K562 (cell line): ENCODE results near the gene PPP1R12B. TPM values are rescaled to one million over a fixed set of nuclear protein-coding genes. Genes with fewer than 3 reads are reported as not detected.
A peak's percentile ranks its signal among the peaks of the same experiment; 100 is the strongest.

ENCODE experiments used
- ARID4B ChIP-seq: sonication (generic); formaldehyde crosslinking; IDR thresholded peaks from 2 replicates; pipeline ENCODE4 v1.8.0; 2022; ENCODE audit warnings: mild to moderate bottlenecking, missing genetic modification reagents
- JUNB ChIP-seq: fragments of 450-650 bp; formaldehyde crosslinking; conservative IDR thresholded peaks from 2 replicates; pipeline ENCODE4 v1.4.0; 2020; ENCODE audit warnings: mild to moderate bottlenecking
- NCOA1 ChIP-seq: fragments of 450-650 bp; IDR thresholded peaks from 2 replicates; pipeline ENCODE4 v1.6.1; 2016; ENCODE audit warnings: low read depth
- NFIC ChIP-seq: fragments of 450-650 bp; IDR thresholded peaks from 2 replicates; pipeline ENCODE4 v1.6.1; 2017; ENCODE audit warnings: mild to moderate bottlenecking, inconsistent platforms
- NR2C1 ChIP-seq, 2 experiments: fragments of 450-650 bp; IDR thresholded peaks; 2 replicates each; pipeline ENCODE4 v1.6.1; 2017; ENCODE audit warnings: mild to moderate bottlenecking in 2 of 2, antibody characterized with exemption in 1 of 2, inconsistent platforms in 1 of 2, missing compliant biosample characterization in 1 of 2, missing genetic modification characterization in 1 of 2
- PCBP2 ChIP-seq: fragments of 200-400 bp; formaldehyde crosslinking; IDR thresholded peaks from 2 replicates; pipeline ENCODE4 v1.6.1; 2018; ENCODE audit warnings: low read length, low read depth, mild to moderate bottlenecking, moderate library complexity; ENCODE audit not compliant: poor library complexity, severe bottlenecking
- POLR2B ChIP-seq: fragments of 450-650 bp; IDR thresholded peaks from 2 replicates; pipeline ENCODE4 v1.6.1; 2018; ENCODE audit warnings: low read depth; ENCODE audit not compliant: partially characterized antibody
- RERE ChIP-seq: sonication (generic); formaldehyde crosslinking; IDR thresholded peaks from 2 replicates; pipeline ENCODE4 v1.8.0; 2023; ENCODE audit warnings: missing genetic modification reagents, mild to moderate bottlenecking, borderline replicate concordance
- RNF219 ChIP-seq: fragments of 250-450 bp; sonication (Bioruptor Pico); IDR thresholded peaks from 2 replicates; pipeline ENCODE4 v1.5.0; 2022; ENCODE audit warnings: mild to moderate bottlenecking
- THRB ChIP-seq: fragments of 450-650 bp; formaldehyde crosslinking; conservative IDR thresholded peaks from 2 replicates; pipeline ENCODE4 v1.4.0; 2022; ENCODE audit warnings: mild to moderate bottlenecking, missing genetic modification characterization
- YY1 ChIP-seq, 3 experiments: IDR thresholded peaks; 2 replicates each; pipeline ENCODE4 v1.6.1; 2011; ENCODE audit warnings: low read length in 2 of 3, mild to moderate bottlenecking in 2 of 3, moderate library complexity in 2 of 3, borderline replicate concordance in 1 of 3, control low read depth in 1 of 3, low read depth in 1 of 3; ENCODE audit not compliant: insufficient read depth in 3 of 3, insufficient replicate concordance in 2 of 3, control insufficient read depth in 1 of 3, insufficient read length in 1 of 3; ENCODE audit errors: extremely low read depth in 1 of 3
- ZNF507 ChIP-seq: conservative IDR thresholded peaks from 2 replicates; pipeline ENCODE4 v1.6.1; 2017; ENCODE audit warnings: missing genetic modification characterization, missing compliant biosample characterization
- ZNF644 ChIP-seq: fragments of 200-800 bp; sonication (Bioruptor generic); IDR thresholded peaks from 2 replicates; pipeline ENCODE4 v1.6.1; 2016; ENCODE audit warnings: low read depth, missing genetic modification characterization, missing compliant biosample characterization
- ZNF717 ChIP-seq: fragments of 250-450 bp; sonication (Bioruptor Pico); IDR thresholded peaks from 2 replicates; pipeline ENCODE4 v1.5.0; 2021
- polyA plus RNA-seq, 8 experiments: library from polyadenylated mRNA; depleted of rRNA in 4 of 8; stranded (reverse) in 5 of 8; unstranded in 3 of 8; fragments of >200 nt; fragmentation: Nextera tagmentation in 2 of 8; fragmentation: Illumina TruSeq in 1 of 8; extraction: Ambion mirVana in 2 of 8; extraction: Trizol in 1 of 8; gene quantifications; 2 replicates each; pipeline versions ENCODE4 v1.2.1 to v1.2.3, GENCODE V29; 2011 to 2014; ENCODE audit warnings: inconsistent platforms in 1 of 8, missing spikeins in 1 of 8
- total RNA-seq, 7 experiments: library from RNA; depleted of rRNA in 6 of 7; stranded (reverse); fragments of >200 nt in 6 of 7; fragmentation: Illumina TruSeq in 2 of 7; extraction: Trizol in 2 of 7; gene quantifications; 2 replicates each; pipeline versions ENCODE4 v1.2.1 to v1.2.3, GENCODE V29; 2011 to 2021; ENCODE audit warnings: low replicate concordance in 1 of 7

Gene PPP1R12B
- total and polyA plus RNA-seq, 9 of the 15 experiments (the other 6 are each of a cell fraction or from before 2014, with no cell fraction given), result 0.73 to 16.9 (median 13.6) TPM

- TF ChIP-seq RERE (no peak), ZNF644 (tag) (no peak), PCBP2 (no peak), NFIC (no peak), ARID4B (CRISPR knock-in tag) (no peak), YY1 (IDR thresholded peaks at IDR 0.05; ENCODE audit: borderline replicate concordance in 1 of 3, control insufficient read depth in 1 of 3, extremely low read depth in 1 of 3, insufficient read depth in 3 of 3, insufficient read length in 1 of 3, insufficient replicate concordance in 2 of 3, low read depth in 1 of 3, low read length in 2 of 3) (no peak), JUNB (CRISPR knock-in tag) (no peak), THRB (CRISPR knock-in tag) (peak; percentile 54; the same call in 1 of the 2 replicates), NCOA1 (no peak), RNF219 (CRISPR knock-in tag) (no peak), POLR2B (peak; percentile 18), NR2C1 (IDR thresholded peaks at IDR 0.05) (no peak), NR2C1 (tag; IDR thresholded peaks at IDR 0.05) (no peak), ZNF507 (no peak), ZNF717 (CRISPR knock-in tag) (no peak)
These were observed 276.2 kb downstream of the PPP1R12B start (continued) for GRCh38 chr1:202624781-202625108.
